ENCODE data around the gene FKBP7. TPM values are rescaled to one million over a fixed set of nuclear protein-coding genes. Genes with fewer than 3 reads are reported as not detected.

Gene FKBP7
- total and polyA plus RNA-seq, 2 donors (not counting 1 experiment from before 2014, with no cell fraction given), result 54.3 to 57.7 TPM

GRCh38 chr2:178428396-178428806 is 50.0 kb downstream of the FKBP7 start:
- TF ChIP-seq EZH2 (IDR thresholded peaks at IDR 0.05; ENCODE audit: low read length, missing control alignments) (no peak), CTCF (conservative IDR thresholded peaks at IDR 0.05 in 1 of 2, IDR thresholded peaks at IDR 0.05 in 1 of 2; ENCODE audit: low read depth in 1 of 2, low read length in 2 of 2) (no peak)
- no peak overlapping the region for H3K4me2 ChIP-seq (ENCODE audit: extremely low read depth, insufficient read depth, low read length)
- H3K4me3 ChIP-seq (replicated peaks in 1 of 4; ENCODE audit: control extremely low read depth in 1 of 4, insufficient read depth in 1 of 4, low read depth in 3 of 4, low read length in 4 of 4), result no peak overlapping the region
- H2AFZ ChIP-seq (ENCODE audit: low read length), result no peak overlapping the region
- no peaks in the 10 kb centered on the region for H3K27me3 ChIP-seq (ENCODE audit: control insufficient read depth, insufficient read depth, low read length)
- no peaks in the 10 kb centered on the region for H3K9me3 ChIP-seq (ENCODE audit: control insufficient read depth, insufficient read depth, low read depth, low read length)
- no peak overlapping the region for H3K9ac ChIP-seq (ENCODE audit: insufficient read depth, low read length)
- H4K20me1 ChIP-seq (ENCODE audit: control insufficient read depth, extremely low read depth, insufficient read depth, low read length), result no peaks in the 10 kb centered on the region
- no peak for DNase-seq (ENCODE audit: low read depth in 2 of 2)
- H3K4me1 ChIP-seq (ENCODE audit: control insufficient read depth, extremely low read depth, insufficient read depth, low read length), result no peaks in the 10 kb centered on the region
- no peak overlapping the region for H3K27ac ChIP-seq (ENCODE audit: insufficient read depth, low read length)
- no peaks in the 10 kb centered on the region for H3K79me2 ChIP-seq (ENCODE audit: control insufficient read depth, insufficient read depth, low read length)
- H3K36me3 ChIP-seq (ENCODE audit: control insufficient read depth, insufficient read depth, low read length), result no peaks in the 10 kb centered on the region

GRCh38 chr2:178427458-178427857 is 50.9 kb downstream of the FKBP7 start:
- H3K9ac ChIP-seq (ENCODE audit: insufficient read depth, low read length), result no peak overlapping the region
- no peak overlapping the region for H3K4me3 ChIP-seq (replicated peaks in 1 of 4; ENCODE audit: control extremely low read depth in 1 of 4, insufficient read depth in 1 of 4, low read depth in 3 of 4, low read length in 4 of 4)
- H3K4me2 ChIP-seq (ENCODE audit: extremely low read depth, insufficient read depth, low read length), result no peak overlapping the region
- no peak overlapping the region for H2AFZ ChIP-seq (ENCODE audit: low read length)
- no peak overlapping the region for H3K27ac ChIP-seq (ENCODE audit: insufficient read depth, low read length)
- no peak for DNase-seq (ENCODE audit: low read depth in 2 of 2)
- H3K27me3 ChIP-seq (ENCODE audit: control insufficient read depth, insufficient read depth, low read length), result no peaks in the 10 kb centered on the region
- no peaks in the 10 kb centered on the region for H3K36me3 ChIP-seq (ENCODE audit: control insufficient read depth, insufficient read depth, low read length)
- no peaks in the 10 kb centered on the region for H3K4me1 ChIP-seq (ENCODE audit: control insufficient read depth, extremely low read depth, insufficient read depth, low read length)
- no peaks in the 10 kb centered on the region for H3K79me2 ChIP-seq (ENCODE audit: control insufficient read depth, insufficient read depth, low read length)
- no peaks in the 10 kb centered on the region for H3K9me3 ChIP-seq (ENCODE audit: control insufficient read depth, insufficient read depth, low read depth, low read length)
- no peaks in the 10 kb centered on the region for H4K20me1 ChIP-seq (ENCODE audit: control insufficient read depth, extremely low read depth, insufficient read depth, low read length)
- no peak for TF ChIP-seq EZH2 (IDR thresholded peaks at IDR 0.05; ENCODE audit: low read length, missing control alignments)
- no peak for TF ChIP-seq CTCF (conservative IDR thresholded peaks at IDR 0.05 in 1 of 2, IDR thresholded peaks at IDR 0.05 in 1 of 2; ENCODE audit: low read depth in 1 of 2, low read length in 2 of 2)

- H3K4me3 ChIP-seq (replicated peaks in 1 of 4; ENCODE audit: control extremely low read depth in 1 of 4, insufficient read depth in 1 of 4, low read depth in 3 of 4, low read length in 4 of 4), result no peak overlapping the region
- no peak overlapping the region for H3K9ac ChIP-seq (ENCODE audit: insufficient read depth, low read length)
- H3K27me3 ChIP-seq (ENCODE audit: control insufficient read depth, insufficient read depth, low read length), result no peaks in the 10 kb centered on the region
- no peak overlapping the region for H3K4me2 ChIP-seq (ENCODE audit: extremely low read depth, insufficient read depth, low read length)
- H3K79me2 ChIP-seq (ENCODE audit: control insufficient read depth, insufficient read depth, low read length), result no peaks in the 10 kb centered on the region
- no peaks in the 10 kb centered on the region for H3K9me3 ChIP-seq (ENCODE audit: control insufficient read depth, insufficient read depth, low read depth, low read length)
- H3K36me3 ChIP-seq (ENCODE audit: control insufficient read depth, insufficient read depth, low read length), result no peaks in the 10 kb centered on the region
- DNase-seq (ENCODE audit: low read depth in 2 of 2), result peak in 1 of 2 donors; percentile 57
- no peak overlapping the region for H2AFZ ChIP-seq (ENCODE audit: low read length)
- no peak overlapping the region for H3K27ac ChIP-seq (ENCODE audit: insufficient read depth, low read length)
- H4K20me1 ChIP-seq (ENCODE audit: control insufficient read depth, extremely low read depth, insufficient read depth, low read length), result no peaks in the 10 kb centered on the region
- H3K4me1 ChIP-seq (ENCODE audit: control insufficient read depth, extremely low read depth, insufficient read depth, low read length), result no peaks in the 10 kb centered on the region
- no peak for TF ChIP-seq EZH2 (IDR thresholded peaks at IDR 0.05; ENCODE audit: low read length, missing control alignments)
Measured at GRCh38 chr2:178426388-178426787, 52.0 kb downstream of the FKBP7 start.

Measured in fibroblast of lung (primary cell).